ENCODE results near the gene MAN2B2. TPM values are rescaled to one million over a fixed set of nuclear protein-coding genes. Genes with fewer than 3 reads are reported as not detected.

The MAN2B2 gene
- total and polyA plus RNA-seq, 2 of the 8 experiments (the other 6 are each of a cell fraction or from before 2014, with no cell fraction given), result 3.3 to 4.0 TPM

DNA sequence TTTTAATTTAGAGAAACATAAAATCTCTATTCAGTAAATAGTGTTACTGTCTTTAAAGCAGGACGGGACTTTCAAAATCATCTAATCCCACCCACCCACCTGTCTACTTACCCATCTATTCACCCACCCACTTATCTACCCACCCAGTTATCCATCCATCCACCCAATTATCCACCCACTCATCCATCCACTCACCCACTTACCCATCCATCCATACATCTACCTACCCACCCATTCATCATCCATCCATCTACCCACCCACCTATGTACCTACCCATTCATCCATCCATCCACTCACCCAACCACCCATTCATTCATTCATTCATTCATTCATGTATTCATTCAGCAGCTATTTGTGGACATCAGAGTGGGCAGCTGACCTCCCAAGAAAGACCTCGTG, 30.6 kb downstream of the MAN2B2 start:
- no peak for FAIRE-seq
- Histone ChIP-seq H3K4me3 (ENCODE audit: extremely low read depth in 1 of 4, insufficient read depth in 2 of 4, low read depth in 3 of 4, low read length in 4 of 4) (no peak overlapping the region), H4K20me1 (replicated peaks in 1 of 2; ENCODE audit: control insufficient read depth in 1 of 2, insufficient read depth in 2 of 2, low read length in 2 of 2) (peaks cover 0 to 5% of the 10 kb centered on the region in 2 experiments), H2BK15ac (ENCODE audit: low read length) (no peak overlapping the region), H3K79me2 (ENCODE audit: control insufficient read depth in 1 of 2, insufficient read depth in 2 of 2, low read length in 2 of 2) (no peaks in the 10 kb centered on the region), H3K14ac (ENCODE audit: insufficient read length) (no peak overlapping the region), H4K5ac (ENCODE audit: insufficient read length, low read depth, low read length) (no peak overlapping the region), H4K8ac (ENCODE audit: extremely low read depth, insufficient read depth, low read length) (no peak overlapping the region), H3K4me1 (replicated peaks in 1 of 4; ENCODE audit: control insufficient read depth in 3 of 4, insufficient read depth in 4 of 4, low read length in 3 of 4) (no peaks in the 10 kb centered on the region; a peak in 2 of 7 replicates), H4K91ac (replicated peaks; ENCODE audit: insufficient read length, low read length) (no peak overlapping the region), H3K4ac (replicated peaks; ENCODE audit: insufficient read length, low read depth, low read length) (no peak overlapping the region), H2BK5ac (ENCODE audit: low read depth, low read length) (no peak overlapping the region), H3K4me2 (ENCODE audit: insufficient read depth in 1 of 2, low read depth in 2 of 2, low read length in 2 of 2) (no peak overlapping the region), H3K27ac (ENCODE audit: low read depth, low read length) (no peak overlapping the region), H2AFZ (ENCODE audit: low read length) (no peak overlapping the region), H2BK20ac (ENCODE audit: low read length) (no peak overlapping the region), H3K79me1 (ENCODE audit: low read depth, low read length) (no peaks in the 10 kb centered on the region), H3K27me3 (replicated peaks in 1 of 4; ENCODE audit: control insufficient read depth in 3 of 4, extremely low read depth in 1 of 4, insufficient read depth in 3 of 4, low read length in 3 of 4) (no peaks in the 10 kb centered on the region), H3K56ac (replicated peaks; ENCODE audit: insufficient read length, low read depth, low read length) (no peak overlapping the region), H2BK120ac (replicated peaks; ENCODE audit: low read depth, low read length) (no peak overlapping the region), H2AK5ac (ENCODE audit: low read depth, low read length) (no peak overlapping the region), H3K9me3 (ENCODE audit: insufficient read depth in 2 of 2, low read depth in 1 of 2, low read length in 1 of 2) (peaks cover 5 to 7% of the 10 kb centered on the region in 2 experiments; a peak in 3 of 4 replicates), H3K23me2 (ENCODE audit: low read depth, low read length) (peaks cover 2% of the 10 kb centered on the region; the same call in 1 of the 2 replicates), H2BK12ac (ENCODE audit: low read depth, low read length) (no peak overlapping the region), H3K36me3 (ENCODE audit: control insufficient read depth in 2 of 4, insufficient read depth in 4 of 4, low read length in 3 of 4) (peaks cover 0 to 7% (median 2%) of the 10 kb centered on the region in 4 experiments; a peak in 3 of 8 replicates), H3K23ac (ENCODE audit: insufficient read length) (no peak overlapping the region), H3K18ac (ENCODE audit: extremely low read depth, low read length) (no peak overlapping the region), H3K9ac (replicated peaks in 1 of 4; ENCODE audit: extremely low read depth in 1 of 4, low read depth in 3 of 4, low read length in 3 of 4) (no peak overlapping the region)
- 100% methylated on average over 2 of the region's 2 CpGs; no CpG with 5 or more reads in 1 of the 2 experiments for WGBS, 2 experiments (ENCODE audit: extremely low coverage in 1 of 2, insufficient coverage in 1 of 2, insufficient read length in 1 of 2, insufficient replicate concordance in 2 of 2, low coverage in 1 of 2, low lambda C conversion rate in 2 of 2, missing lambda C conversion rate in 1 of 2)
- POLR2A ChIA-PET (ENCODE audit: partially characterized antibody), result interaction anchor here (1.0 kb wide), 1 partner anchor 9 kb away, joined by 3 read pairs; no protein-coding TSS in a partner anchor
- DNase-seq (ENCODE audit: low read depth in 1 of 2, low spot score in 2 of 2), result no peak
- CTCF ChIA-PET (ENCODE audit: partially characterized antibody), result interaction anchor here (1.1 kb wide), 1 partner anchor 8 kb away, joined by 3 read pairs; no protein-coding TSS in a partner anchor
- TF ChIP-seq TCF12 (IDR thresholded peaks at IDR 0.05; ENCODE audit: low read depth, low read length) (no peak), ZNF274 (IDR thresholded peaks at IDR 0.05; ENCODE audit: borderline replicate concordance, extremely low read depth, low read length) (no peak), HDAC2 (IDR thresholded peaks at IDR 0.05; ENCODE audit: borderline replicate concordance in 1 of 2, low read depth in 2 of 2, low read length in 2 of 2) (no peak), CBX5 (IDR thresholded peaks at IDR 0.05; ENCODE audit: low read depth, low read length) (no peak), SP2 (IDR thresholded peaks at IDR 0.05; ENCODE audit: low read length) (no peak), GTF2F1 (IDR thresholded peaks at IDR 0.05; ENCODE audit: borderline replicate concordance, low read depth, low read length) (no peak), CBX8 (IDR thresholded peaks at IDR 0.05; ENCODE audit: borderline replicate concordance, low read depth, low read length) (no peak), SP1 (IDR thresholded peaks at IDR 0.05; ENCODE audit: low read depth, low read length) (no peak), SUZ12 (IDR thresholded peaks at IDR 0.05; ENCODE audit: low read length) (no peak), CHD1 (IDR thresholded peaks at IDR 0.05; ENCODE audit: low read depth, low read length) (no peak), HDAC6 (IDR thresholded peaks at IDR 0.05; ENCODE audit: low read depth, low read length) (no peak), EP300 (IDR thresholded peaks at IDR 0.05; ENCODE audit: borderline replicate concordance in 1 of 2, low read depth in 2 of 2, low read length in 2 of 2) (no peak), CREB1 (IDR thresholded peaks at IDR 0.05) (no peak)
- TF ChIP-seq, protein P1, sequence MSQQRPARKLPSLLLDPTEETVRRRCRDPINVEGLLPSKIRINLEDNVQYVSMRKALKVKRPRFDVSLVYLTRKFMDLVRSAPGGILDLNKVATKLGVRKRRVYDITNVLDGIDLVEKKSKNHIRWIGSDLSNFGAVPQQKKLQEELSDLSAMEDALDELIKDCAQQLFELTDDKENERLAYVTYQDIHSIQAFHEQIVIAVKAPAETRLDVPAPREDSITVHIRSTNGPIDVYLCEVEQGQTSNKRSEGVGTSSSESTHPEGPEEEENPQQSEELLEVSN (IDR thresholded peaks at IDR 0.05), result no peak

Data from H1 (cell line).